Measurements from ENCODE around the gene ATMIN. TPM values are rescaled to one million over a fixed set of nuclear protein-coding genes. Genes with fewer than 3 reads are reported as not detected.

The ATMIN gene
- total and polyA plus RNA-seq, 4 donors: 6.8 to 17.8 (median 12.3) TPM

DNA sequence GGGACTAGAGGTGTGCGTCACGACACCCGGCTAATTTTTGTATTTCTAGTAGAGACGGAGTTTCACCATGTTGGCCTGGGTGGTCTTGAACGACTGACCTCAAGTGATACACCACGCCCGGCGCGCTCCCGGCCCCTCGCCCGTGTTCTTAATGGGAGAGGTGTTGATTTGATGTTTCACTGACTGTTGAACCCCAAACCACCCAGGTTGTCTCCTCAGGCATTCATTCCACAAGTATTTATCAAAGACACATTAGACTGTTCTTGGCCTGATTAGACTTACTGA lies 27.2 kb upstream of the ATMIN start:
- TF ChIP-seq SP1 (IDR thresholded peaks at IDR 0.05) (no peak), NR2F2 (IDR thresholded peaks at IDR 0.05) (no peak), RXRA (IDR thresholded peaks at IDR 0.05) (no peak), TAF1 (conservative IDR thresholded peaks at IDR 0.05) (no peak), HNF4G (IDR thresholded peaks at IDR 0.05) (no peak), FOXA1 (IDR thresholded peaks at IDR 0.05) (no peak), HNF4A (conservative IDR thresholded peaks at IDR 0.05) (no peak), JUND (IDR thresholded peaks at IDR 0.05) (no peak), FOXA2 (IDR thresholded peaks at IDR 0.05) (no peak), YY1 (IDR thresholded peaks at IDR 0.05) (no peak), EGR1 (IDR thresholded peaks at IDR 0.05; ENCODE audit: low read depth in 2 of 2) (no peak), GABPA (IDR thresholded peaks at IDR 0.05 in 1 of 2, conservative IDR thresholded peaks at IDR 0.05 in 1 of 2) (no peak), ZBTB33 (IDR thresholded peaks at IDR 0.05) (no peak)
- TF ChIP-seq, protein P1, sequence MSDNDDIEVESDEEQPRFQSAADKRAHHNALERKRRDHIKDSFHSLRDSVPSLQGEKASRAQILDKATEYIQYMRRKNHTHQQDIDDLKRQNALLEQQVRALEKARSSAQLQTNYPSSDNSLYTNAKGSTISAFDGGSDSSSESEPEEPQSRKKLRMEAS (IDR thresholded peaks at IDR 0.05): no peak
- TF ChIP-seq, protein P2, sequence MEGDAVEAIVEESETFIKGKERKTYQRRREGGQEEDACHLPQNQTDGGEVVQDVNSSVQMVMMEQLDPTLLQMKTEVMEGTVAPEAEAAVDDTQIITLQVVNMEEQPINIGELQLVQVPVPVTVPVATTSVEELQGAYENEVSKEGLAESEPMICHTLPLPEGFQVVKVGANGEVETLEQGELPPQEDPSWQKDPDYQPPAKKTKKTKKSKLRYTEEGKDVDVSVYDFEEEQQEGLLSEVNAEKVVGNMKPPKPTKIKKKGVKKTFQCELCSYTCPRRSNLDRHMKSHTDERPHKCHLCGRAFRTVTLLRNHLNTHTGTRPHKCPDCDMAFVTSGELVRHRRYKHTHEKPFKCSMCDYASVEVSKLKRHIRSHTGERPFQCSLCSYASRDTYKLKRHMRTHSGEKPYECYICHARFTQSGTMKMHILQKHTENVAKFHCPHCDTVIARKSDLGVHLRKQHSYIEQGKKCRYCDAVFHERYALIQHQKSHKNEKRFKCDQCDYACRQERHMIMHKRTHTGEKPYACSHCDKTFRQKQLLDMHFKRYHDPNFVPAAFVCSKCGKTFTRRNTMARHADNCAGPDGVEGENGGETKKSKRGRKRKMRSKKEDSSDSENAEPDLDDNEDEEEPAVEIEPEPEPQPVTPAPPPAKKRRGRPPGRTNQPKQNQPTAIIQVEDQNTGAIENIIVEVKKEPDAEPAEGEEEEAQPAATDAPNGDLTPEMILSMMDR (IDR thresholded peaks at IDR 0.05; ENCODE audit: low read depth, low read length, missing input control): no peak
- DNase-seq (ENCODE audit: low spot score): no peak
- H3K9ac ChIP-seq (ENCODE audit: low read depth in 1 of 2, low read length in 2 of 2): no peak overlapping the region
- no peak overlapping the region for H3K27ac ChIP-seq (ENCODE audit: low read depth in 1 of 2, low read length in 2 of 2)
- no peaks in the 10 kb centered on the region for H3K27me3 ChIP-seq (ENCODE audit: control insufficient read depth in 4 of 4, insufficient read depth in 4 of 4, low read length in 3 of 4)
- WGBS: 95% methylated on average over 12 of the region's 12 CpGs
- peaks cover 3 to 30% (median 16%) of the 10 kb centered on the region in 4 donors for H3K4me1 ChIP-seq (ENCODE audit: control insufficient read depth in 4 of 4, insufficient read depth in 4 of 4, low read length in 3 of 4)
- peaks cover 0 to 3% (median under 1%) of the 10 kb centered on the region in 4 donors for H3K36me3 ChIP-seq (ENCODE audit: control insufficient read depth in 4 of 4, insufficient read depth in 3 of 4, low read depth in 1 of 4, low read length in 3 of 4)
- H3K9me3 ChIP-seq (ENCODE audit: control insufficient read depth in 4 of 4, low read length in 3 of 4): no peaks in the 10 kb centered on the region
- no peak overlapping the region for H3K4me3 ChIP-seq (ENCODE audit: low read depth in 1 of 3, low read length in 3 of 3)

- no peaks in the 10 kb centered on the region for H3K9me3 ChIP-seq (ENCODE audit: control insufficient read depth in 4 of 4, low read length in 3 of 4)
- peaks cover 6 to 24% (median 16%) of the 10 kb centered on the region in 4 donors for H3K36me3 ChIP-seq (ENCODE audit: control insufficient read depth in 4 of 4, insufficient read depth in 3 of 4, low read depth in 1 of 4, low read length in 3 of 4)
- H3K27ac ChIP-seq (ENCODE audit: low read depth in 1 of 2, low read length in 2 of 2): no peak overlapping the region
- no peak overlapping the region for H3K4me3 ChIP-seq (ENCODE audit: low read depth in 1 of 3, low read length in 3 of 3)
- WGBS: 95% methylated on average over 3 of the region's 3 CpGs
- peaks cover 0 to 3% (median 0%) of the 10 kb centered on the region in 4 donors for H3K4me1 ChIP-seq (ENCODE audit: control insufficient read depth in 4 of 4, insufficient read depth in 4 of 4, low read length in 3 of 4)
- no peak for DNase-seq (ENCODE audit: low spot score)
- TF ChIP-seq TAF1 (conservative IDR thresholded peaks at IDR 0.05): no peak
- TF ChIP-seq NR2F2 (IDR thresholded peaks at IDR 0.05): no peak
- no peak for TF ChIP-seq RAD21 (IDR thresholded peaks at IDR 0.05)
- TF ChIP-seq RXRA (IDR thresholded peaks at IDR 0.05): no peak
- TF ChIP-seq ZBTB33 (IDR thresholded peaks at IDR 0.05): no peak
- no peak for TF ChIP-seq YY1 (IDR thresholded peaks at IDR 0.05)
- no peak for TF ChIP-seq EGR1 (IDR thresholded peaks at IDR 0.05; ENCODE audit: low read depth in 2 of 2)
- TF ChIP-seq, protein P1 (IDR thresholded peaks at IDR 0.05): no peak
- TF ChIP-seq HNF4A (conservative IDR thresholded peaks at IDR 0.05): no peak
- TF ChIP-seq HNF4G (IDR thresholded peaks at IDR 0.05): no peak
- TF ChIP-seq REST (IDR thresholded peaks at IDR 0.05): no peak
- no peak for TF ChIP-seq FOXA2 (IDR thresholded peaks at IDR 0.05)
- TF ChIP-seq, protein P2 (IDR thresholded peaks at IDR 0.05; ENCODE audit: low read depth, low read length, missing input control): no peak
- TF ChIP-seq, protein P3, sequence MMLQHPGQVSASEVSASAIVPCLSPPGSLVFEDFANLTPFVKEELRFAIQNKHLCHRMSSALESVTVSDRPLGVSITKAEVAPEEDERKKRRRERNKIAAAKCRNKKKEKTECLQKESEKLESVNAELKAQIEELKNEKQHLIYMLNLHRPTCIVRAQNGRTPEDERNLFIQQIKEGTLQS (IDR thresholded peaks at IDR 0.05): no peak
- TF ChIP-seq FOXA1 (IDR thresholded peaks at IDR 0.05): no peak
- TF ChIP-seq GABPA (IDR thresholded peaks at IDR 0.05 in 1 of 2, conservative IDR thresholded peaks at IDR 0.05 in 1 of 2): no peak
- TF ChIP-seq SP1 (IDR thresholded peaks at IDR 0.05): no peak
- TF ChIP-seq JUND (IDR thresholded peaks at IDR 0.05): no peak
- no peaks in the 10 kb centered on the region for H3K27me3 ChIP-seq (ENCODE audit: control insufficient read depth in 4 of 4, insufficient read depth in 4 of 4, low read length in 3 of 4)
- H3K9ac ChIP-seq (ENCODE audit: low read depth in 1 of 2, low read length in 2 of 2): no peak overlapping the region
Measured at GRCh38 chr16:81012974-81013373, 22.7 kb upstream of the ATMIN start.

All from liver (tissue), 9 donors.